Measurements from ENCODE around the gene CPNE6. TPM values are rescaled to one million over a fixed set of nuclear protein-coding genes. Genes with fewer than 3 reads are reported as not detected.
A peak's percentile ranks its signal among the peaks of the same experiment; 100 is the strongest.

Gene CPNE6
- total and polyA plus RNA-seq, 2 of the 13 experiments (the other 11 are each of a cell fraction or from before 2014, with no cell fraction given) = not detected

GRCh38 chr14:24105609-24106239 is 34.4 kb downstream of the CPNE6 start (continued):
- TF ChIP-seq PAX8 (CRISPR knock-in tag; IDR thresholded peaks at IDR 0.05; ENCODE audit: borderline replicate concordance) = 0 out of 2 replicates have a peak, but pooled peaks have one; percentile 28
- peak; percentile 68; the same call in 1 of the 2 replicates for TF ChIP-seq TARDBP (CRISPR knock-in tag; IDR thresholded peaks at IDR 0.05)
- TF ChIP-seq ETV5 (CRISPR knock-in tag; IDR thresholded peaks at IDR 0.05; ENCODE audit: borderline replicate concordance) = 0 out of 2 replicates have a peak, but pooled peaks have one; percentile 3
- 0 out of 2 replicates have a peak, but pooled peaks have one; percentile 88 for TF ChIP-seq CC2D1A (CRISPR knock-in tag; IDR thresholded peaks at IDR 0.05)
- peak; percentile 80 for TF ChIP-seq RBM22 (optimal IDR thresholded peaks at IDR 0.05; ENCODE audit: low read length)
- peak; percentile 57; the same call in 1 of the 2 replicates for TF ChIP-seq SMYD3 (CRISPR knock-in tag; IDR thresholded peaks at IDR 0.05)
- TF ChIP-seq RBFOX2 (IDR thresholded peaks at IDR 0.05; ENCODE audit: low read depth, low read length) = 0 out of 2 replicates have a peak, but pooled peaks have one; percentile 42
- peak; percentile 17; the same call in 1 of the 2 replicates for TF ChIP-seq BORCS8-MEF2B (CRISPR knock-in tag; IDR thresholded peaks at IDR 0.05)
- TF ChIP-seq MLXIP (CRISPR knock-in tag; IDR thresholded peaks at IDR 0.05; ENCODE audit: borderline replicate concordance) = 0 out of 2 replicates have a peak, but pooled peaks have one; percentile 31
- TF ChIP-seq MYC (CRISPR knock-in tag; IDR thresholded peaks at IDR 0.05; ENCODE audit: borderline replicate concordance) = 0 out of 2 replicates have a peak, but pooled peaks have one; percentile 7
- TF ChIP-seq ZIK1 (CRISPR knock-in tag; IDR thresholded peaks at IDR 0.05; ENCODE audit: borderline replicate concordance, low read depth) = 0 out of 2 replicates have a peak, but pooled peaks have one; percentile 8
- TF ChIP-seq ZNF879 (CRISPR knock-in tag; IDR thresholded peaks at IDR 0.05) = 0 out of 2 replicates have a peak, but pooled peaks have one; percentile 32
- peak; percentile 53 for TF ChIP-seq CHD4 (IDR thresholded peaks at IDR 0.05; ENCODE audit: borderline replicate concordance, low read length)
- 0 out of 2 replicates have a peak, but pooled peaks have one; percentile 5 for TF ChIP-seq PPARG (CRISPR knock-in tag; conservative IDR thresholded peaks at IDR 0.05)
- TF ChIP-seq ZNF607 (CRISPR knock-in tag; IDR thresholded peaks at IDR 0.05; ENCODE audit: borderline replicate concordance) = 0 out of 2 replicates have a peak, but pooled peaks have one; percentile 47
- TF ChIP-seq ATF2 (CRISPR knock-in tag; IDR thresholded peaks at IDR 0.05) = 0 out of 2 replicates have a peak, but pooled peaks have one; percentile 7
- TF ChIP-seq ZNF446 (CRISPR knock-in tag; IDR thresholded peaks at IDR 0.05) = 0 out of 2 replicates have a peak, but pooled peaks have one; percentile 34
- 0 out of 2 replicates have a peak, but pooled peaks have one; percentile 11 for TF ChIP-seq ZBTB7B (CRISPR knock-in tag; IDR thresholded peaks at IDR 0.05)
- TF ChIP-seq GLI4 (CRISPR knock-in tag; IDR thresholded peaks at IDR 0.05; ENCODE audit: borderline replicate concordance) = 0 out of 2 replicates have a peak, but pooled peaks have one; percentile 11
- TF ChIP-seq ZNF576 (CRISPR knock-in tag; IDR thresholded peaks at IDR 0.05) = 0 out of 2 replicates have a peak, but pooled peaks have one; percentile 7

Data from HepG2 (cell line).